Measurements from ENCODE around the gene LY6G5C. TPM values are rescaled to one million over a fixed set of nuclear protein-coding genes. Genes with fewer than 3 reads are reported as not detected.

The LY6G5C gene
- total and polyA plus RNA-seq, 2 of the 13 experiments (the other 11 are each of a cell fraction or from before 2014, with no cell fraction given), result 0.33 to 0.55 TPM

DNA sequence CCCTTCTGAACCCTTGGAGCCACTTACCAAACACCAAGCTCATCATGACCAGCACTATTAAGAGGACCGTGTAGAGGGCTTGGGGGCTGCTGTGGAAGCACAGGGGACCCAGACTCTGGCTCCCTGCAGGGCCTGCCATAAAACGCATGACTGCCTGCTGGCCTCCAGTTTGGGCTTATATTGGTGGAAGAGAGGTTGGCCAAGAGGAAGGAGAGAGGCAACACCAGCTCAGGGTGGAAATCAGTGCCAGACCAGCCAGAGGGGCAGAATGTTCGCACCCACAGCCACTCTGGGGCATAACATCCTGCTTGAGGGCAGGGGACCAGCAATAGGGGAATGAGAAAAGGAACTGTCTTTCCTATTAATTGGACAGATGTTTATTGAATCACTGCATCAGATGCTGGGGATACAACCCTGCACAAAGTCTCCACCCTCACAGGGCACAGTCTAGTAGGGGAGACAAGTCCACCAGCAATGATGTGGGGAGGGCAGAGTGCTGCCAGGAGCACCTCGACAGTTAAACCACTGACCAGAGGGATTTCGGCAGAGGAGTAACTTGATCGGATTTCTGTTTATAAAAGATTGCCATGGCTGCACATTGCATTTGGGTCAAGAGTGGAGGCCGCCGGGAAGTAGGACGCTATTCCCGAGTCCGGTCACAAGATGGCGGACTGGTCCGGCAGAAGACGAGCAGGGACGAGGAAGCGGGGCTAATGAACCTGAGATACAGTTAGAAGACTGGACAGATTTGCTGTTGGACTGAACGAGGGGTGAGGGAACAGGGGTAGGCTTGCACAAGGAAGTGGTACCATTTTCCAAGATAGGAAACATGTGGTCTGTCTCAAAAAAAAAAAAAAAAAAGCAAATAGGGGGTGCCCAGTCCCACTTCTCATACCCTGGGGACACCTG, at the start of gene LY6G5C (continued):
- TF ChIP-seq RBM22 (optimal IDR thresholded peaks at IDR 0.05; ENCODE audit: low read length), result no peak
- no peak for TF ChIP-seq ZBTB7A (CRISPR knock-in tag; IDR thresholded peaks at IDR 0.05)
- TF ChIP-seq, protein P1, sequence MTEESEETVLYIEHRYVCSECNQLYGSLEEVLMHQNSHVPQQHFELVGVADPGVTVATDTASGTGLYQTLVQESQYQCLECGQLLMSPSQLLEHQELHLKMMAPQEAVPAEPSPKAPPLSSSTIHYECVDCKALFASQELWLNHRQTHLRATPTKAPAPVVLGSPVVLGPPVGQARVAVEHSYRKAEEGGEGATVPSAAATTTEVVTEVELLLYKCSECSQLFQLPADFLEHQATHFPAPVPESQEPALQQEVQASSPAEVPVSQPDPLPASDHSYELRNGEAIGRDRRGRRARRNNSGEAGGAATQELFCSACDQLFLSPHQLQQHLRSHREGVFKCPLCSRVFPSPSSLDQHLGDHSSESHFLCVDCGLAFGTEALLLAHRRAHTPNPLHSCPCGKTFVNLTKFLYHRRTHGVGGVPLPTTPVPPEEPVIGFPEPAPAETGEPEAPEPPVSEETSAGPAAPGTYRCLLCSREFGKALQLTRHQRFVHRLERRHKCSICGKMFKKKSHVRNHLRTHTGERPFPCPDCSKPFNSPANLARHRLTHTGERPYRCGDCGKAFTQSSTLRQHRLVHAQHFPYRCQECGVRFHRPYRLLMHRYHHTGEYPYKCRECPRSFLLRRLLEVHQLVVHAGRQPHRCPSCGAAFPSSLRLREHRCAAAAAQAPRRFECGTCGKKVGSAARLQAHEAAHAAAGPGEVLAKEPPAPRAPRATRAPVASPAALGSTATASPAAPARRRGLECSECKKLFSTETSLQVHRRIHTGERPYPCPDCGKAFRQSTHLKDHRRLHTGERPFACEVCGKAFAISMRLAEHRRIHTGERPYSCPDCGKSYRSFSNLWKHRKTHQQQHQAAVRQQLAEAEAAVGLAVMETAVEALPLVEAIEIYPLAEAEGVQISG (CRISPR knock-in tag; IDR thresholded peaks at IDR 0.05), result no peak
- no peak for TF ChIP-seq NFKB2 (CRISPR knock-in tag; IDR thresholded peaks at IDR 0.05; ENCODE audit: borderline replicate concordance)
- TF ChIP-seq ZNF746 (CRISPR knock-in tag; IDR thresholded peaks at IDR 0.05), result no peak
- TF ChIP-seq ZZZ3 (CRISPR knock-in tag; IDR thresholded peaks at IDR 0.05; ENCODE audit: borderline replicate concordance), result no peak
- no peak for TF ChIP-seq FOXJ3 (CRISPR knock-in tag; IDR thresholded peaks at IDR 0.05; ENCODE audit: borderline replicate concordance)
- no peak for TF ChIP-seq RFX5 (IDR thresholded peaks at IDR 0.05; ENCODE audit: low read depth, low read length)
- TF ChIP-seq POLR2AphosphoS2 (IDR thresholded peaks at IDR 0.05; ENCODE audit: low read depth, low read length), result no peak
- peak in 1 of 2 experiments; percentile 15; a peak in 1 of 4 replicates for TF ChIP-seq MAFK (conservative IDR thresholded peaks at IDR 0.05 in 1 of 2, IDR thresholded peaks at IDR 0.05 in 1 of 2; ENCODE audit: low read length in 2 of 2)
- no peak for TF ChIP-seq HMG20B (CRISPR knock-in tag; conservative IDR thresholded peaks at IDR 0.05)
- no peak for TF ChIP-seq FOXK1 (CRISPR knock-in tag; IDR thresholded peaks at IDR 0.05; ENCODE audit: borderline replicate concordance, low read depth)
- TF ChIP-seq, protein P2, sequence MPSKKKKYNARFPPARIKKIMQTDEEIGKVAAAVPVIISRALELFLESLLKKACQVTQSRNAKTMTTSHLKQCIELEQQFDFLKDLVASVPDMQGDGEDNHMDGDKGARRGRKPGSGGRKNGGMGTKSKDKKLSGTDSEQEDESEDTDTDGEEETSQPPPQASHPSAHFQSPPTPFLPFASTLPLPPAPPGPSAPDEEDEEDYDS (CRISPR knock-in tag; IDR thresholded peaks at IDR 0.05), result 0 out of 2 replicates have a peak, but pooled peaks have one; percentile 34
- TF ChIP-seq, protein P3, sequence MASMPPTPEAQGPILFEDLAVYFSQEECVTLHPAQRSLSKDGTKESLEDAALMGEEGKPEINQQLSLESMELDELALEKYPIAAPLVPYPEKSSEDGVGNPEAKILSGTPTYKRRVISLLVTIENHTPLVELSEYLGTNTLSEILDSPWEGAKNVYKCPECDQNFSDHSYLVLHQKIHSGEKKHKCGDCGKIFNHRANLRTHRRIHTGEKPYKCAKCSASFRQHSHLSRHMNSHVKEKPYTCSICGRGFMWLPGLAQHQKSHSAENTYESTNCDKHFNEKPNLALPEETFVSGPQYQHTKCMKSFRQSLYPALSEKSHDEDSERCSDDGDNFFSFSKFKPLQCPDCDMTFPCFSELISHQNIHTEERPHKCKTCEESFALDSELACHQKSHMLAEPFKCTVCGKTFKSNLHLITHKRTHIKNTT (CRISPR knock-in tag; IDR thresholded peaks at IDR 0.05), result no peak
- no peak for TF ChIP-seq TOE1 (CRISPR knock-in tag; IDR thresholded peaks at IDR 0.05)
- no peak for TF ChIP-seq ZNF83 (CRISPR knock-in tag; IDR thresholded peaks at IDR 0.05; ENCODE audit: borderline replicate concordance)
- TF ChIP-seq, protein P4, sequence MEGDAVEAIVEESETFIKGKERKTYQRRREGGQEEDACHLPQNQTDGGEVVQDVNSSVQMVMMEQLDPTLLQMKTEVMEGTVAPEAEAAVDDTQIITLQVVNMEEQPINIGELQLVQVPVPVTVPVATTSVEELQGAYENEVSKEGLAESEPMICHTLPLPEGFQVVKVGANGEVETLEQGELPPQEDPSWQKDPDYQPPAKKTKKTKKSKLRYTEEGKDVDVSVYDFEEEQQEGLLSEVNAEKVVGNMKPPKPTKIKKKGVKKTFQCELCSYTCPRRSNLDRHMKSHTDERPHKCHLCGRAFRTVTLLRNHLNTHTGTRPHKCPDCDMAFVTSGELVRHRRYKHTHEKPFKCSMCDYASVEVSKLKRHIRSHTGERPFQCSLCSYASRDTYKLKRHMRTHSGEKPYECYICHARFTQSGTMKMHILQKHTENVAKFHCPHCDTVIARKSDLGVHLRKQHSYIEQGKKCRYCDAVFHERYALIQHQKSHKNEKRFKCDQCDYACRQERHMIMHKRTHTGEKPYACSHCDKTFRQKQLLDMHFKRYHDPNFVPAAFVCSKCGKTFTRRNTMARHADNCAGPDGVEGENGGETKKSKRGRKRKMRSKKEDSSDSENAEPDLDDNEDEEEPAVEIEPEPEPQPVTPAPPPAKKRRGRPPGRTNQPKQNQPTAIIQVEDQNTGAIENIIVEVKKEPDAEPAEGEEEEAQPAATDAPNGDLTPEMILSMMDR (CRISPR knock-in tag; IDR thresholded peaks at IDR 0.05), result peak; percentile 97
- no peak for TF ChIP-seq MLLT10 (CRISPR knock-in tag; IDR thresholded peaks at IDR 0.05)
- TF ChIP-seq, protein P5, sequence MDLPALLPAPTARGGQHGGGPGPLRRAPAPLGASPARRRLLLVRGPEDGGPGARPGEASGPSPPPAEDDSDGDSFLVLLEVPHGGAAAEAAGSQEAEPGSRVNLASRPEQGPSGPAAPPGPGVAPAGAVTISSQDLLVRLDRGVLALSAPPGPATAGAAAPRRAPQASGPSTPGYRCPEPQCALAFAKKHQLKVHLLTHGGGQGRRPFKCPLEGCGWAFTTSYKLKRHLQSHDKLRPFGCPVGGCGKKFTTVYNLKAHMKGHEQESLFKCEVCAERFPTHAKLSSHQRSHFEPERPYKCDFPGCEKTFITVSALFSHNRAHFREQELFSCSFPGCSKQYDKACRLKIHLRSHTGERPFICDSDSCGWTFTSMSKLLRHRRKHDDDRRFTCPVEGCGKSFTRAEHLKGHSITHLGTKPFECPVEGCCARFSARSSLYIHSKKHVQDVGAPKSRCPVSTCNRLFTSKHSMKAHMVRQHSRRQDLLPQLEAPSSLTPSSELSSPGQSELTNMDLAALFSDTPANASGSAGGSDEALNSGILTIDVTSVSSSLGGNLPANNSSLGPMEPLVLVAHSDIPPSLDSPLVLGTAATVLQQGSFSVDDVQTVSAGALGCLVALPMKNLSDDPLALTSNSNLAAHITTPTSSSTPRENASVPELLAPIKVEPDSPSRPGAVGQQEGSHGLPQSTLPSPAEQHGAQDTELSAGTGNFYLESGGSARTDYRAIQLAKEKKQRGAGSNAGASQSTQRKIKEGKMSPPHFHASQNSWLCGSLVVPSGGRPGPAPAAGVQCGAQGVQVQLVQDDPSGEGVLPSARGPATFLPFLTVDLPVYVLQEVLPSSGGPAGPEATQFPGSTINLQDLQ (CRISPR knock-in tag; IDR thresholded peaks at IDR 0.05), result no peak
